ENCODE data around the gene DOCK3.
"Not testable (repeated sequence)": the region's sequence is repeated elsewhere in the genome, so short reads cannot be mapped to it uniquely, and the experiment has no call there.

DOCK3 gene

GRCh38 chr3:50804376-50804775 is 129.6 kb downstream of the DOCK3 start:
- DNase-seq (ENCODE audit: low read depth): not testable (repeated sequence)

GRCh38 chr3:50805321-50805720 is 130.6 kb downstream of the DOCK3 start:
- DNase-seq (ENCODE audit: low read depth): no peak

GRCh38 chr3:50806031-50806430 is 131.3 kb downstream of the DOCK3 start:
- no peak for DNase-seq (ENCODE audit: low read depth)

- DNase-seq (ENCODE audit: low read depth): no peak
These were observed 132.1 kb downstream of the DOCK3 start for GRCh38 chr3:50806806-50807205.

GRCh38 chr3:50807266-50807665 is 132.5 kb downstream of the DOCK3 start:
- no peak for DNase-seq (ENCODE audit: low read depth)

GRCh38 chr3:50811893-50812292 is 137.2 kb downstream of the DOCK3 start:
- no peak for DNase-seq (ENCODE audit: low read depth)

GRCh38 chr3:50815844-50816243 is 141.1 kb downstream of the DOCK3 start:
- DNase-seq (ENCODE audit: low read depth): no peak

- no peak for DNase-seq (ENCODE audit: low read depth)
These were observed 142.2 kb downstream of the DOCK3 start for GRCh38 chr3:50816894-50817293.

- no peak for DNase-seq (ENCODE audit: low read depth)
These were observed 143.2 kb downstream of the DOCK3 start for GRCh38 chr3:50817756-50818529.

GRCh38 chr3:50819882-50820281 is 145.2 kb downstream of the DOCK3 start:
- DNase-seq (ENCODE audit: low read depth): no peak

- DNase-seq (ENCODE audit: low read depth): no peak
These were observed 151.1 kb downstream of the DOCK3 start for GRCh38 chr3:50825841-50826240.

GRCh38 chr3:50830451-50830850 is 155.7 kb downstream of the DOCK3 start:
- no peak for DNase-seq (ENCODE audit: low read depth)

GRCh38 chr3:50831009-50831408 is 156.3 kb downstream of the DOCK3 start:
- not testable (repeated sequence) for DNase-seq (ENCODE audit: low read depth)

GRCh38 chr3:50840983-50841489 is 166.3 kb downstream of the DOCK3 start:
- DNase-seq (ENCODE audit: low read depth): no peak

- no peak for DNase-seq (ENCODE audit: low read depth)
These were observed 173.6 kb downstream of the DOCK3 start for GRCh38 chr3:50848308-50848707.

- no peak for DNase-seq (ENCODE audit: low read depth)
These were observed 176.1 kb downstream of the DOCK3 start for GRCh38 chr3:50850639-50851511.

GRCh38 chr3:50853936-50854335 is 179.2 kb downstream of the DOCK3 start:
- DNase-seq (ENCODE audit: low read depth): no peak

- no peak for DNase-seq (ENCODE audit: low read depth)
These were observed 187.5 kb downstream of the DOCK3 start for GRCh38 chr3:50862221-50862620.

GRCh38 chr3:50873376-50874157 is 198.8 kb downstream of the DOCK3 start:
- DNase-seq (ENCODE audit: low read depth): no peak

- DNase-seq (ENCODE audit: low read depth): not testable (repeated sequence)
These were observed 200.1 kb downstream of the DOCK3 start for GRCh38 chr3:50874876-50875275.

- no peak for DNase-seq (ENCODE audit: low read depth)
These were observed 202.2 kb downstream of the DOCK3 start for GRCh38 chr3:50876947-50877346.

- DNase-seq (ENCODE audit: low read depth): not testable (repeated sequence)
These were observed 208.0 kb downstream of the DOCK3 start for GRCh38 chr3:50882733-50883132.
